Calu3 (cell line): Measurements from ENCODE around the gene TRIM10. TPM values are rescaled to one million over a fixed set of nuclear protein-coding genes. Genes with fewer than 3 reads are reported as not detected.
A peak's percentile ranks its signal among the peaks of the same experiment; 100 is the strongest.

Experiments used
- BruUV-seq: library from RNA; stranded (reverse); fragments of 400-500 nt; replicated peaks from 2 replicates; lab custom pipeline; 2021; lab: Mats Ljungman, UMichigan
- CTCF ChIA-PET: fragments of 300-600 bp; sonication (Branson Sonifier 250); formaldehyde crosslinking; loops from one replicate; lab custom pipeline; 2022; ENCODE audit warnings: antibody characterized with exemption; lab: Charles Lee
- DNase-seq: peaks from one replicate; pipeline ENCODE4 v3.0.0; 2022
- H3K27ac Mint-ChIP-seq: one replicate; pipeline ENCODE4 v1.8.0; 2022; ENCODE audit warnings: mixed read lengths; ENCODE audit not compliant: unreplicated experiment
- H3K27me3 Mint-ChIP-seq: one replicate; pipeline ENCODE4 v1.8.0; 2022; ENCODE audit warnings: mixed read lengths; ENCODE audit not compliant: unreplicated experiment
- H3K36me3 Mint-ChIP-seq: one replicate; pipeline ENCODE4 v1.8.0; 2022; ENCODE audit warnings: mild to moderate bottlenecking, moderate library complexity, mixed read lengths; ENCODE audit not compliant: insufficient read depth, unreplicated experiment
- H3K4me1 Mint-ChIP-seq: one replicate; pipeline ENCODE4 v1.8.0; 2022; ENCODE audit warnings: mild to moderate bottlenecking, low read depth, mixed read lengths; ENCODE audit not compliant: unreplicated experiment
- H3K4me3 Mint-ChIP-seq: one replicate; pipeline ENCODE4 v1.8.0; 2022; ENCODE audit warnings: mild to moderate bottlenecking, low read depth, moderate library complexity, mixed read lengths; ENCODE audit not compliant: unreplicated experiment
- H3K9me3 Mint-ChIP-seq: one replicate; pipeline ENCODE4 v1.8.0; 2022; ENCODE audit warnings: low read depth, mixed read lengths; ENCODE audit not compliant: unreplicated experiment
- intact Hi-C: fragments of 100-400 bp; cut with micrococcal nuclease; formaldehyde crosslinking; loops from one replicate; pipeline ENCODE4 v1.10.0; 2022; ENCODE audit not compliant: unreplicated experiment
- total RNA-seq: library from RNA; stranded (reverse); gene quantifications from 2 replicates; pipeline ENCODE4 v1.2.3, GENCODE V29; 2022
- TF ChIP-seq, protein P1 (sequence below): fragments of 200-600 bp; IDR thresholded peaks from one replicate; pipeline ENCODE4 v1.8.0; 2022; ENCODE audit warnings: antibody characterized with exemption; ENCODE audit not compliant: unreplicated experiment

Gene TRIM10
- total RNA-seq, 1 experiment from 2014 or later: 1.8 TPM

DNA sequence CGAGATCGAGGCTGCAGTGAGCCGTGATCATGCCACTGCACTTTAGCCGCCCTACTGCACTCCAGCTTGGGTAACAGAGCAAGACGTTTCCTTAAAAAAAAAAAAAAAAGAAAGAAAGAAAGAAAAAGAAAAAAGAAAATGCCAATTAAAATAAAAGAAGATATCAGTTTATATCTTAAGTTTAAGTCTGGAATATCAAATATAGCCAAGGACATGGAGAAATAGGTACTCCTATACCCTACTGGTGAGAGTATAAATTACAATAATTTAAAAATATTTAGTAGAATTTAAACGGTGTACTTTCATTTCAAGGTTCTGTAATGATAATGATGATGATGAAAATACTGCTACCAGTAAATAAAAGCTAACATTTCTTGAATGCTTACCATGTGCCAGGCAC lies 44.3 kb downstream of the TRIM10 start:
- Mint-ChIP-seq H3K4me1 (peaks cover 38% of the 10 kb centered on the region), H3K4me3 (no peak overlapping the region), H3K27me3 (no peaks in the 10 kb centered on the region), H3K36me3 (peaks cover 34% of the 10 kb centered on the region), H3K27ac (no peak overlapping the region), H3K9me3 (no peaks in the 10 kb centered on the region)
- intact Hi-C loops: no loop called here
- no peak for DNase-seq
- no TSS peak for BruUV-seq
- CTCF ChIA-PET: interaction anchor here (0.7 to 1.7 kb wide), 2 partner anchors 15 to 142 kb away, joined by 3 to 4 read pairs; no protein-coding TSS in a partner anchor
- TF ChIP-seq, protein P1, sequence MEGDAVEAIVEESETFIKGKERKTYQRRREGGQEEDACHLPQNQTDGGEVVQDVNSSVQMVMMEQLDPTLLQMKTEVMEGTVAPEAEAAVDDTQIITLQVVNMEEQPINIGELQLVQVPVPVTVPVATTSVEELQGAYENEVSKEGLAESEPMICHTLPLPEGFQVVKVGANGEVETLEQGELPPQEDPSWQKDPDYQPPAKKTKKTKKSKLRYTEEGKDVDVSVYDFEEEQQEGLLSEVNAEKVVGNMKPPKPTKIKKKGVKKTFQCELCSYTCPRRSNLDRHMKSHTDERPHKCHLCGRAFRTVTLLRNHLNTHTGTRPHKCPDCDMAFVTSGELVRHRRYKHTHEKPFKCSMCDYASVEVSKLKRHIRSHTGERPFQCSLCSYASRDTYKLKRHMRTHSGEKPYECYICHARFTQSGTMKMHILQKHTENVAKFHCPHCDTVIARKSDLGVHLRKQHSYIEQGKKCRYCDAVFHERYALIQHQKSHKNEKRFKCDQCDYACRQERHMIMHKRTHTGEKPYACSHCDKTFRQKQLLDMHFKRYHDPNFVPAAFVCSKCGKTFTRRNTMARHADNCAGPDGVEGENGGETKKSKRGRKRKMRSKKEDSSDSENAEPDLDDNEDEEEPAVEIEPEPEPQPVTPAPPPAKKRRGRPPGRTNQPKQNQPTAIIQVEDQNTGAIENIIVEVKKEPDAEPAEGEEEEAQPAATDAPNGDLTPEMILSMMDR: no peak

DNA sequence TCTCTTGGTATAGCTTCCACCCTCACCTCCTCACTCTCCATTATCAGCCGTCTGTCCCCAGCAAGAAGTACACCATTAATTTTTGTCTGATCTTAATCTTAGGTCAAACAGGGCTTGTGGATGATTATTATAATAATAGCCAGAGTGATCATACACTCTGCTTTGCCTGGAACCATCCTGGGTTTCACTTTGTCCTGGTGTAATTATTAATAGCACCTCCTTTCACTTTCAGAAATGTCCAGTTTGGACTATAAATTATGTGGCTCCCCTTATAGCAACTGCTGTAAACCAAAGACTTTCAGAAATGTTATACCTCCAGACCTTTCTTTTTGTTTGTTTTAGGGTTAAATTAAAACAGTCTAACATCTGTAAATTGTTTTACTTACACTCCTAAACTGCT lies 47.2 kb downstream of the TRIM10 start:
- H3K4me1 Mint-ChIP-seq: peaks cover 25% of the 10 kb centered on the region
- H3K36me3 Mint-ChIP-seq: peaks cover 50% of the 10 kb centered on the region
- H3K27me3 Mint-ChIP-seq: no peaks in the 10 kb centered on the region
- no peak for DNase-seq
- H3K9me3 Mint-ChIP-seq: no peaks in the 10 kb centered on the region
- TF ChIP-seq, protein P1: no peak
- CTCF ChIA-PET: interaction anchor here (1.8 to 5.1 kb wide), 2 partner anchors 9 to 16 kb away, joined by 7 to 31 read pairs; no protein-coding TSS in a partner anchor
- intact Hi-C loops: loop anchor here (1.0 kb wide), 2 partner anchors 11 to 17 kb away; no protein-coding TSS in a partner anchor
- peak overlapping the region; percentile 73 for H3K27ac Mint-ChIP-seq
- H3K4me3 Mint-ChIP-seq: peak overlapping the region; percentile 70
- BruUV-seq: no TSS peak

DNA sequence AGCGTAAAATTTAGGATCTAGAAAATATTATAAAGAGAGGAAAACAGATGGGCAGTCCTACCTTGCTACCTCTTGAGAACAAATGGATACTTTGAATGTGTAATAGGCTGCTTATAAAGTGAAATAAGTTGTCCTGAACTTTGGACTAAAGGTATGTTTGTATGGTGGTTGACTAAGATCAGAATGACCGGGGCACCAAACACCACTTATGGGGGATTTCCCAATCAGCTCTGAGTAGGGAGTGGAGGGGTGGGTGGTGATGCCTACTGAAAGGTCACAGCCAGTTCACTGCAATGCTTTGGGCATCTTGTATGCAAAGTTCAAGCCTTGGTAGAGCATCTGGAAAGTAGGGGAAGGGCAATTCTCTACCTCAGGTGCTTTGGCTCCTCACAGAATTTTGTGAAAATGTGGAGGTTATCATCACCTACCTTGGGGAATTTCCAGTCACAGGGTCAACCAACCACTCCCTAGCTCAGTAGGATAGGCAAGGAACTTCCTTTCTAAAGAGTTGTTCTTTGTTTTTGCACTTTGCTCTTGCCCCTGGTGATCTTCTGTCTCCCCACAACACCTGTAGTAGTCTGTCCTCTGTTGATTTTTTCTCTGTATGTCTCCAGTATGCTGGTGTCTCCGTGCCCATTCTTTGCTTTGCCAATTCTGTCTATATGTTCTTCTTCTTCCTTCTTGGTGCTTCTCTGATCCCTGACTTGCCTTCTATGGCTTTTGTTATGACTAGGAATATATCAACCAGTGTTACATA lies 47.8 kb downstream of the TRIM10 start, which contains the start of gene TRIM31:
TSS of gene TRIM31 (minus strand) at position 88 of the 757 bp plus-strand sequence. CDS start 285 bp downstream, outside the sequence.
- Mint-ChIP-seq H3K36me3 (peaks cover 56% of the 10 kb centered on the region), H3K27me3 (no peaks in the 10 kb centered on the region), H3K27ac (peak within 1 kb of the TSS; percentile 73), H3K4me3 (peak within 1 kb of the TSS; percentile 70), H3K4me1 (peaks cover 27% of the 10 kb centered on the region), H3K9me3 (no peaks in the 10 kb centered on the region)
- TF ChIP-seq, protein P1: no peak
- intact Hi-C loops: loop anchor here (1.0 kb wide), 2 partner anchors 10 to 18 kb away; no protein-coding TSS in a partner anchor
- peak; percentile 77 for DNase-seq
- BruUV-seq: no TSS peak
- CTCF ChIA-PET: interaction anchor here (0.7 to 5.1 kb wide), 6 partner anchors 9 to 286 kb away, joined by 3 to 31 read pairs (median 5); no protein-coding TSS in a partner anchor

DNA sequence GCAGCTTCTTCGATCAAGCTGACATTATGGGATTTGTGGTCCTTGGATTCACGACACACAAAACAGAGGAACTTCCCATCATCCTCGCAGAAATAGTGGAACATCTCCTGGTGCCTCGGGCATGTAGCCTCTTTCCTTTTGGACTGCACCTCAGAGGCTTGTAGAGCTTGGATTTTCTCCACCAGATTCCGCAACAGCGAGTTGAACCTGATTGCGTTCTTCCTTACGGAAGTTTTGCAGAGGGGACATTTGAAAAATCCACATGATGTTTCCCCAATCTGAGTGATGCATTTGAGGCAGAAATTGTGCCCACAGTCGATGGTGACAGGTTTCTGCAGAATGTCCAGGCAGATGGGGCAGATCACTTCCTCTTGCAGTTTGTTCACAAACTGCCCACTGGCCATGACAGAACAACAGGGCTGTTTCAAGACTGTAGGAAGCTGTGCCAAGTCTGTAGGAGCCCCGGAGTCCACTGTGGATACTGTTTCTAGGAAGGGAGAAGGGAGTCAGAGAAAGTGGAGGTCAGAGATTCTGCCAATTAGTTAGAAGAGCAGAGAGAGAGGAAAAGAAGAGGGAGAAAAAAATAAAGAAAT lies 48.5 kb downstream of the TRIM10 start:
- intact Hi-C loops: no loop called here
- no peaks in the 10 kb centered on the region for H3K27me3 Mint-ChIP-seq
- CTCF ChIA-PET: interaction anchor here (0.7 to 5.1 kb wide), 8 partner anchors 9 to 287 kb away, joined by 3 to 31 read pairs (median 4); partner anchors contain the start of gene HLA-A

More for the DNA sequence above, 48.5 kb downstream of the TRIM10 start:
- TF ChIP-seq, protein P1: no peak
- Mint-ChIP-seq H3K36me3 (peaks cover 63% of the 10 kb centered on the region), H3K9me3 (no peaks in the 10 kb centered on the region), H3K27ac (peak overlapping the region; percentile 73), H3K4me1 (peaks cover 34% of the 10 kb centered on the region), H3K4me3 (peak overlapping the region; percentile 70)
- DNase-seq: peak; percentile 41
- TSS peak; percentile 80 for BruUV-seq
